HT-29 (cell line): ENCODE results near the gene XRCC5. TPM values are rescaled to one million over a fixed set of nuclear protein-coding genes. Genes with fewer than 3 reads are reported as not detected.

Source experiments
- DNase-seq: peaks from one replicate; pipeline ENCODE4 v3.0.0-alpha.2; 2015; ENCODE audit warnings: low spot score
- total RNA-seq: library from RNA; depleted of rRNA; stranded (reverse); fragments of >200 nt; shearing (Covaris generic); gene quantifications from 2 replicates; pipeline ENCODE4 v1.2.3, GENCODE V29; 2014

The XRCC5 gene
- total RNA-seq, 1 experiment from 2014 or later, result 142 TPM

DNA sequence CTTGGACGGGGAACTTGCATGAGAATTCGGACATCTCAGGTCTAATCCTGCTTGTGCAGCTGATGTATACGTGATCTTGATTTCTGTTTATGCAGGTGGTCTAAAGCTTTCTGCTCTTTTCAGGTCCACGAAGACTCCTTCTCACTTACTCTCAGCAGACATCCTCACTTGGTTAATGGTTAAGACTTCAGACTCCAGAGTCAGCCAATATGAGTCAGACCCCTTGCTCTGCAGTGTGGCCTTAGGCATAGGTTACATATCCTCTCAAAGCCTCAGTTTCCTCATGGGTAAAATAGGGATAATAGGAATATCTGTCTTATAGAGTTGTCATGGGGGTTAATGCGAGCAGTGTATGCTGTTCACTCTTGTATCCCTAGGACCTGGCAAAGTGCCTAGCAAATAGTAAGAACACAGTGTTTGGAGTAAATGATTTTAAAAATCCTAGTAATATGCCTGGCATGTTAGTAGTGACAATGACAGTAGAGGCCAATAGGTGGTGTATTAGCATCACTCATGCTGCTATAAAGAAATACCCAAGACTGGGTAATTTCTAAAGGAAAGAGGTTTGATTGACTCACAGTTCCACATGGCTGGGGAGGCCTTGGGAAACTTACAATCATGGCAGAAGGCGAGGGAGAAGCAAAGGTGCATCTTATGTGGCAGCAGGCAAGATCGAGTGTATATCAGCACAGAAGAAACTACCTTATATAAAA lies 42.3 kb downstream of the XRCC5 start:
- DNase-seq, result no peak

DNA sequence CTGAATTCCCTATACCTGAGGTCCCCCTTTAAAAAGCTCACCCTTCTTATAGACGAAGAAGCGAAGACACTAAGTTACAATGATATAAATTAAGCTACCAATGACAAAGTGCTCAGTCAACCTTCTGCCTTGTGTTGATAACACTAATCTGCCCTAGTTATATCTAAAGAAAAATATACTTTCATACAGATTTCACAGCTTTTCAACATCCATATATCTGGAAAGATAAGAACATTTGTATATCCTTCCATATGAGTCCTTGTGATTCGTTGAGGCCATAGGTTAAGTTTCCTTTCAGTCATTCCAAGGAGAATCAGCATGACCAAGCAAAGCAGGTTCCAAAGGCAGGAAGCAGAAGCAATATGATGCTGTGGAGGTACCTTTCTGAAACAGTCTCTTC lies 46.8 kb downstream of the XRCC5 start:
- DNase-seq, result no peak

DNA sequence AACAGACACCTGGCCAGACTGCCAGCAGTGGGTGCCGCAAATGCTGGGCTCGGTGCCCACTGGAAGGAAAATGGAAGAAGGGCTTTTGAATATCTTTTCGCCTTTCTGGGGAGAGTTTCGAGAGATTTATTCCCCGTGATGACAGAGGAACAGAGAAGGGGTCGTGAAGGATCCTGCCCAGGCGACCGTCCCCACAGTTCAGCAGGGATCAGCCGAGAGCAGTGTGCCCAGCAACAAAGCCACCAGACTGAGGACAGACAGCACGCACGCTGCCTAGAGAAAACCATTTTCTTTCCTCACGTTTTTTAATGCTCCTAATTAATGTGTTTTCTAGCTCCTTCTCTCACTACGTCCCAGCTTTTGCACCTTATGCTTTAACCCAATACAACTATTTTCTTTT lies 47.7 kb downstream of the XRCC5 start:
- no peak for DNase-seq

DNA sequence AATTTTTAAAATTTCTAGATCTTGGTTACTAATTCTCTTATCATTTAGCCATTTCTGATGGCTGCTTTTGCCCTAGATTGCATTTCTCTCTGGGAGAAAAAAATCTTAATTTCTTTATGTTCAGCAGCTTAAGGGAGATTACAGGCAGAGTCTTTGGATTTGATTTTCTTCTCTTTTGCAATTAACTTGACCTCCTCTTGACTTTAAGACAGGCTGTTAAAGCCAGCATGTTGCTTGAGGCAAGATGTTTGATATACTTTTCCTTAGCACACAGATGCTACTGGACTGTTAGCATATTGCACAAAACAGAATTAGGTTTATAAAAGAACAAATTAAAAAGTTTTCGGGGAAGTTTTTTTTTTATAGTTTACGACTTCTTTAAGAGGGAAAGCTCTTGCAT lies 50.0 kb downstream of the XRCC5 start:
- DNase-seq, result no peak

DNA sequence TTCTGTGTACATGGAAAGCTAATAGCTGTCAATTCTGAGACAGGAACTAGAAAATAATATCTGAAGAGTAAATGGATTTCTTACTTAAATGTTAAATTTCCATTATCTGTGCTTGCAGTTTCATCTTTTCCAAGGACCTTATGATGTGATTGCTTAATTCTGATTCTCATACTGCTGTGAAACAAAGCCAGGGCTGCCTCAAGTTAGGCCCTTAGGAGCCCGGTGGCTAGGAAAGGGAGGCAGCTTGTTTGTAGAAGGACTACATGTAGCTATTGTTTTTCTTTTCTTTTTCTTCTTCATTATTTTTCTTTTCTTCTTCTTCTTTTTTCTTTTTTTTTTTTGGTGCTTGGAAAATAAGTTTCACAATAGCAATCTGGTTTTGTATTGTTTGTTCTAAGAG lies 50.5 kb downstream of the XRCC5 start:
- no peak for DNase-seq

DNA sequence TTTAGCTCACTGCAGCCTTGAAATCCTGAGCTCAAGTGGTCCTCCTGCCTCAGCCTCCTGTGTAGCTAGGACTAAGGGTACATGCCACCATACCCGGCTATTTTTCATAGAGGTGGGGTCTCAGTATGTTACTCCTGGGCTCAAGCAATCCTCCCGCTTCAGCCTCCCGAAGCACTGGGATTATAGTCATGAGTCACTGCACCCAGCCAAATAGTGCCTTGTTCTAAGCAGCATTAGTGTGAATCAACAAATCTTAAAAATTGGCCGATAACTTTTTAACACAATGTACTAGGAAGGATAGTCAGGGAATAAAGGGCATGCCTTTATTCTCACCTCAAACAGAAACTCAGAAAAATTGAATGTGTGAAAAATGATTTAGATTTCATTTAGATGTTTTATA lies 51.6 kb downstream of the XRCC5 start:
- no peak for DNase-seq

DNA sequence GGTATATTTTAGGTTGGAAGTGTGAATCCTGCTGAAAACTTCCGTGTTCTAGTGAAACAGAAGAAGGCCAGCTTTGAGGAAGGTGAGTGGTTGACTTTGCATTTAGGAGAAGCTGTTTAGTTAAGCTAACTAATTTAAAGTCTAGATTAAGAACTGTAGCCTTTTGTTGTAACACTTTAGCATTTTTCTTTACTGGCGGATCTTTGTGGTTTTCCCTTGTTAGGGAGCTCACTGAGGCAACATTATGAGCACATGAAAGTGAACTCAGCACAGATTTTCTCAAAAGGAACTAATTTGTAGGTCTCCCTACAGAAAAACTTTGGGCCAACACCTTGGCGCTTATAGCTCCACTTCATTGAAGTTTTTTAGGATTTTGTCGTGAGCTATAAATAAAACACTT lies 52.8 kb downstream of the XRCC5 start:
- no peak for DNase-seq

DNA sequence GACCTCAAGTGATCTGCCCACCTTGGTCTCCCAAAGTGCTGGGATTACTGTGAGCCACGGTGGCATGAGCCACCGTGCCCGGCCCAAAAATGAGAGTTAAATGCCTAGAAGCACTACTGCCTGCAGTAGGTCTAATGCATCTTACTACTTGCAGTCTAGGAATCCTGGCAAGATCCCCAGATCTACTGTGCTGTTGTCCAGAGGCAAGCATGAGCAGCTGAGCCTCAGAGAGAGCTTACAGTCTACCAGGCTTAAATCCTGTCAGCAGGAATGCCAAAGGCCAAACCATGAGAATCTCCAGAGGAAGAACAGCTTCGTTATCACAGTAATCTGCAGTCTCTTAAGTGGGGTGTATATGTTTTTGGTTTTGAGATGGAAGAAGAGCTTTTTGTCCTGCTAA lies 54.4 kb downstream of the XRCC5 start:
- DNase-seq, result no peak

DNA sequence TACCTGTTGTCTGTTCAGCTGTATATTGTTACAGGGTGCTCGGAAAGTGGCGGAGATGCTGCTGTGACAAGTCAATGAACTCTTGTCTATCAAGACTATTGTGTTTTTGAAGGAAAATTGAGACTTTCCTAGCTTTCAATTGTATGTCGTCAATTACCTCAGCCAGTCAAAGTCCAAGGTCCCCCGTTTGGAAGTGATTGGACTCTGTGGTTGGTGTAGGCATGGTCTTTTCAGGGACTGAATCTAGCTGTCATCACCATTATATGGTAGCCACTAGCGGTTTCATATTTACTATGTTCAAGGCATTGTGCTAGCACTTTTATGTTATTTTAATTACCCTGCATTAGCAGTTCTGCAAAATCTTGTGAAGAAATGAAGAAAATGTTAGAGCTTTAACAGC lies 54.9 kb downstream of the XRCC5 start:
- no peak for DNase-seq

DNA sequence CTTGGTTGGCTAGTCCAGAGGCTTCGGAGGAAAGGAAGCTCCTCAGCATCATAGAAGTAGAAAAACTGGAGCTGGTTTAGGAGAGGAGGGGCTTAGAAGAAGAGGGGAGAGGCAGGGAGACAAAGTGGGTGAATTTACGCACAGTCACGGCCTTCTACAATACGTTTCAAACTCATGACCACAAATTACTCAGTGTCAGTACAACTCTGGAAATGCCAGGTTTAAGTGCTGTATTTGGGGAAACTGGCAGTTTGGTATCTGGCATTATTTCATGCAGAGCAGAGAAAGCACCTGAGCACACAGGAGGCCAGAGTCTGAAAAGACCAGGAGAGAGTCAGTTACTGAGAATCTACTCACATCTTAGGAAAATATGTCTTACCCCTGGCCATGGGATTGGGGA lies 55.4 kb downstream of the XRCC5 start:
- DNase-seq, result no peak

DNA sequence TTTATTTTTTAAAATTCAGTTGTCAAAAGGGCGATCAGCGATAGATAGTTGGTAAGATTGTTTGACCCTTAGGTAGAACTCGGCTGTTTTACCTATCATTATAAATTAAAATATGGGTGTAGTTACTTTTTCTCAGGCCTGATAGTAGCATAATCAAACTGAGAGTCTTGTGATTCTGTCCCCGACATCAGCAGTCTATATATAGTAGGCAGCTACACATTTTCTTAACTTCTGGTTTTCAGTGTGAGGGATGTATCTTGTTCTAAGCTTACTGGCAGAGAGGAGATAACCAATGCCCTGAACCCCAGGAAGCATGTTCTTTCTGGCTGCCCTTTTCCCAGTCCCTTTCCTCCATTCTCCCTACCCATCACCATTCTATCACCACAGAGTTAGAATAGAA lies 56.6 kb downstream of the XRCC5 start:
- DNase-seq, result no peak

DNA sequence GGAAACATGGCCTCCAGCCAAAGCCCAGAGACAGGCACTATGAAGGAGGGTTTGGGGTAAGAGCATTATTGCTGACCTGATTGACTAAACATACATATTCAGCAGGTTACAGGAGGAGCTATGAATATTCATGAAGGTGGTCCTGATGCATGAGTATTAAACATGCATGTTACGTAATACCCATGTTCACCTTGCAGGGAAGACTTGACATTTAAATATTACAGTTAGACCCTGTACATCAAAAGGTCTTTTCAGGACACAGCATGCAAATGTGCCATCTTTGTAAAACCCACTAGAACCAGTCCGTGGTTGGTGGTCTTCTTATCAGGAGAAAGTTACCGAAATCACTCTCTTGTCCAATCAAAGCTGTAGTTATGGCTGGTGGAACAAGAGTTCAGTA lies 59.9 kb downstream of the XRCC5 start:
- no peak for DNase-seq

DNA sequence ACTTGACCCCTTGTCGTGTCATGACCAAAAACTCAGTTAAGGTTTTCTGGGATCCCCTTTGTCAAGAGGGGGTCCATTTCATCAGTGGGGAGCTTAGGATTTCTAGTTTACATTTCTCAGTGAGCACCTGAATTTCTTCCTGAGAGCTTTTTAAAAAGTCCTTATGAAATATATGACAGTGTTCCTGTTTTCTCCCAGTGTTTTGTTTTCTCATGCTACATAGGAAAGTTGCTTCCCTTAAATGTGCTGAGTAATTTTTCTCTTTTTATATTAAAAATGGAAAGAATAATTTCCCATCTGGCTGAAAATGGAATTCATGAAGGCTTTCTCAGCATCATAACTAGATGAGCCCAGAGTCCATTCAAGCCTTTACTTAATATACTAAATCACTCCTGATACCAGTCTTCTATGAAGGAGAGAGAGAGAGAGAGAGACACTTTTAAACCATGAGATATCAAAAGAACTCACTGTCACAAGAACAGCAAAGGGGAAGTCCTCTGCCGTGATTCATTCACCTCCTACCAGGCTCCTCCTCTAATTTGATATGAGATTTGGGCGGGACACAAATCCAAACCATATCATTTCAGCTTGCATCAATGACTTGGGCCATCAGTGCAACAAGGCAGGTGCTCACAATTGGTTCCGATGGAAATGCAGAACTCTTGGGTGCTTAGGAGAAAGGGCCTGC lies 61.1 kb downstream of the XRCC5 start:
- no peak for DNase-seq

DNA sequence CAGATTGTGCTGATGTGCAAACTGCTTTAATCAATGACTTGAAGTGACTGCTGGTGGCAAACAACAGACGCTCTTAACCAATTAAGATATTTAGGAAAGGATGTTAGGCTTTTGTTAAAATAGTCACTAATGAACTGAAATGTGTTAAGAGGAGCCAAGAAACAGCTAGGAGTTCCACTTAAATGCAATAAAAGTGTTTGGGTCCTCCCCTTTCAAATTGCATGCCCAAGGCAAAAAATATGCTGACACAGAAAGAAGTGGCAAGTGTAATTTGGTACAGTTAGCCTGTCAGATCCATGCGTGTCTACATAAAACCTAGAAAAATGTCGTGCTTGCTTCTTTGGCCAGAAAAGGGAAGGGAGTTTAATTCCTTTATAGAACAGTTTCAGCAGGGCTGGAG lies 61.9 kb downstream of the XRCC5 start:
- DNase-seq, result no peak

DNA sequence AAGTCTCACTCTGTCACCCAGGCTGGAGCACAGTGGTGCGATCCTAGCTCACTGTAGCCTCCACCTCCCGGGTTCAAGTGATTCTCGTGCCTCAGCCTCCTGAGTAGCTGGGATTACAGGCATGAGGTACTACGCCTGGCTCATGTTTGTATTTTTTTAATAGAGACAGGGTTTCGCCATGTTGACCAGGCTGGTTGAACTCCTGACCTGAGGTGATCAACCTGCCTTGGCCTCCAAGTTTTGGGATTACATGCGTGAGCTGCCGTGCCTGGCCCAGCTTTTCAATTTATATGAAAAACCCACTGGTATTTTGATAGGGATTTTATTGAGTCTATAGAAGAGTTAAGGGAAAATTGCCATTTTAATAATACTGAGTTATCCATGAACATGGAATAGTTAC lies 63.3 kb downstream of the XRCC5 start:
- DNase-seq, result no peak

DNA sequence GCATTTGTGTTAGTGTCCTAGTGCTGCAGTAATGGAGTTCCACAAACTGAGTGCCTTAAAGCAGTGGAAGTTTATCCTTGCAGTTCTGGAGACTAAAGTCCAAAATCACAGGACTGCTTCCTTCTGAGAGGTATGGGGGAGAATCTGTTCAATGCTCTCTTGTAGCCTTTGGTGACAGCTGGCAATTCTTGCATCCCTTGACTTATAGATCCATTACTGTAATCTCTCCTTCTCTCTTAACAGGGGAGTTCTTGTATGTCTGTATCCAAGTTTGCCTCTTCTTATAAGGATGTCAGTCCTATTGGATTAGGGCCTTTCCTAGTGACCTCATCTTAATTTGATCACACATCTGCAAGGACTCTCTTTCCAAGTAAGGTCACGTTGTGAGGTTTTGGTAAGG lies 69.9 kb downstream of the XRCC5 start:
- DNase-seq, result no peak

DNA sequence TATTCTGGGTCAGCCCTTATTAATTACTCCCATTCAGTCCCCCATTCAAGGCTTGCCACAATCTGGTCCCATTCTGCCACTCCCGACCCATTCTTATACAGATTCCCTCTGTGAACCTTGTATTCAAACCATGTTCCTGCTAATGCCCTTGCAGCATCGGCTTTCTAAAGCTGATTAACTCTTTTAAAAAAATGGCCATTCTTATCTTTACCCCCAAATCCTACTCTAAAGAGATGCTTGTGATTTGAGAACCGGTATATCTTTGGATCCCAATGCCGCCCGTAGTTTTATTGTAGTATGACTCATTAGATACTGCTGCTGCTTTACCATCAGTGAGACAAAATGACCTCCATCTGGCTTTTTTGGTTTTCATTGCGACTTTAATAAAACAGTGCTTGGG lies 72.2 kb downstream of the XRCC5 start:
- DNase-seq, result no peak

DNA sequence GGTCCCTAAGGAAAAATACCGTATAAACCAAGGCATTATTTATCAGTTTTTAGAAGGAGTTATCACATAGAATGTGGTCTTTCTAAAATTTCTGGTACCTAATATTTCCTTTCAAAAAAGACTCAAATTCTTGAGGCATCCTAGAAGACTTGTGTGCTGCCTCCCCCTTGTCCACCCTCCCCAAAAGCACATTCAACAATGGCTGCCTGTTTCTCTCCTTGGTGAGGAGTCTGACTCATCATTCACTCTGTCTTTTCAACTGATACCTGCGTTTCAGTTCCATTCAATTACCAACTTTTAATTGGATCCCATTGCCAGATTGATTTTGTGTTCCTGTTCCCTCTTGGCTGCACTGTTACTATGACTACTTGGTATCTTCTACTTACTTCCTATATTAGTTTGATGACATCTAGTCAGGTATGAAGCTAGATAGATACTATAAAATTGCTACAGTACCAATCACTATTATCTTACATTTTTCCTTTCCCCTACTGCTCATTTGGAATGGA lies 72.9 kb downstream of the XRCC5 start:
- DNase-seq, result no peak

DNA sequence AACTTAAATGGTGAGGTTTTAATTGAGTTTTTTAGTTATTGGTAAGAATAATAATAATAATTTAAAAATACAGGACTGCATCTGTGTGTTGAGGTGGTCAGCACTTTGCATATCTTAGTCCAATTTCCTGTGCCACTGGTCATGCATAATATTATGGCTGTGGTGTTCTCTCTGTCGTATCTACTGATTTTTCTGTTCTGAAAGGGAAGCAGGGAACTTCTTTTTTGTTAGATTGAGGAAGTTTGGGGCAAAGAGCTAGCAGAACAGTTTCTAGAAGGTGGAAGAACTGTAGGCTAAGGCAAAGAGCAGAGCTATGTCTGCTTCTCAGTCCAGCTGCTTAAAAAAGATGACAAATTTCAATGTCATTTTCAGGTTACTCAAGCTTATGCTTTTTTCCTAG lies 74.3 kb downstream of the XRCC5 start:
- no peak for DNase-seq

DNA sequence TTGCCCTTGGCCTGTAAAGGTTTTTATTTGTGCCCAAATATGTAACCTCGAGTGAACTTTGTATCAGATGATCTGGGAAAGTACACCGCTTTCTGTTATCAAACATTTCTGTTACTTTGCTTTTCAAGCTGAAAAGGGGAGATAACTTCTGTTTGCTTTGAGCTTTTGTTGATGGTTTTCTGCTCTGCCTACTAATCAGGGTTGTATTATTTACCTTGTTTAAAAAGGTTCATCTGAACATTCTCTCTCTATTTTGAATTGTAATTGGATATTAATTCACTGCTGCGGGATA lies 79.4 kb downstream of the XRCC5 start:
- no peak for DNase-seq

DNA sequence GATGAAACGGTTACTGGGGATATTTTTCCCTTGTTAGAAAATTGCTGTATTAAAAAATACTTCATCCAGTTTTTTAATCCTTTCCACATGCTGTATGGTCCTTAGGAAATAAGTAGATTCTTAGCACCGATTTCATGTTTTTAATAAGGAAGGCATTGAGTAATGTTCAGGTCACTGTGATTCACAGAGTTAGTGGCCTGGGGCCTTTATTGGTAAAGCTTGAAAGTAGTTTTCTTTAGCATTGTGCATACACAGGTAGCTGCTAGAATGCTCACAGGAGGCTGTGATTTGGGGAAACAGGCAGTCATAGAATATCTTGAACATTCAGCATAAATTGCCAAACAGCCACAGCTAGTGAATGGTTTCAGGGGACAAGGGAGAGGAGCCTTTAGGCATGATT lies 79.8 kb downstream of the XRCC5 start:
- DNase-seq, result no peak

DNA sequence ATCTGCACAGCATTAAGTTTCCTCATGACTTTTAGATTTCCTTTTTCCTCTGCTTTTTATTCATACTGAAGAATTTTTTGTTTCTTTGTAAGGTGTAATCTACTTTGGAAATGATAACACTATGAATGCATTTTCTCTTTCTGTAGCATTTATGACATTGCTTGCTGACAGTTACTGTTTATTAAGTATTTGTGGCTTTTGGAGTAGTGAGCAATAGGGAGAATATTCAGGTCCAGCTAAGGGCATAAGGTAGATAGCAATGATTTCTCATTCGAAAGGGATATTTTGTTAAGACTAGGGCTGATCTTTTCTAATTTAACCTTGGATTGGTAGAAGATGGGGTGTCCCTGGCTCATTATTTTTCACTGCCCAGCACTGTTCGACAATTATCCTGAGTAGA lies 80.3 kb downstream of the XRCC5 start:
- DNase-seq, result no peak

DNA sequence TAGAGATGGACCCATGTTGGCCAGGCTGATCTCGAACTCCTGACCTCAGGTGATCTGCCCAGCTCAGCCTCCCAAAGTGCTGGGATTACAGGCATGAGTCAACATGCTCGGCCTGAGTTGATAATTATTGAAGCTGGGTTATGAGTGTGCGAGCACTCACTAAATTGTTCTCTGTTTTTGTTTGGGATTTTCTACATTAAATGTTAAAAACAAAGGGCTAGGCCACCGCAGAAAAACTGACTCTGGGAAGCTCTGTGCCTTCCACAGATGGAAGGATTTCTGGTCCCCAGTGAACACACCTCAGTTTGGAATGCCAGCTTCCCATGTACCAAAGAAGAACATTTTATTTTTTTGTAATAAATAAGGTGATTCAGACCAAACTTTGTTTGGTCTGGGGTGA lies 83.0 kb downstream of the XRCC5 start:
- no peak for DNase-seq

DNA sequence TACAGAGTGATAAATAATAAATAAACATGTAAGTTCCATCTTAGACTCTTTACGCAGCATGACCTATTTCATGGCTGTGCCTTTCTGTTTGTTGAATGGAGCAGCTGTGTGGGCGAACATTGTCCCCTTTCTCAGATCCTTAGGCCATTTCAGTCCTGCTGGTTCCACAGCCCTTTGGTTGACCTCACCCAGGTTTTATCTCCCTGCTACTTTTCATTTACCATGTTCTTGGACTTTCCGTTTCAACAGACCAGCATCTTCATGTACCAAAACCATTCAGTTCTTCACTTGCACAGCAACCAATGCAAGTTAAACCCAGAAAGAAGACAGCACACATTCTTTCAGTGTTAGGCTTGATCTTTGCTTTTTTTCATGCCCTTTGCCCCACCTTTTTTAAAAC lies 83.8 kb downstream of the XRCC5 start:
- DNase-seq, result no peak
